ENCODE measurements around the gene AGPAT4.
"Not testable (repeated sequence)": the region's sequence is repeated elsewhere in the genome, so short reads cannot be mapped to it uniquely, and the experiment has no call there.

AGPAT4 gene

GRCh38 chr6:161188547-161189465 is 85.1 kb downstream of the AGPAT4 start:
- no peak overlapping the region for H3K4me3 ChIP-seq (replicated peaks in 1 of 2; ENCODE audit: low read depth in 2 of 2, low read length in 2 of 2)
- no peak for TF ChIP-seq CTCF (IDR thresholded peaks at IDR 0.05; ENCODE audit: low read depth, low read length)
- DNase-seq (ENCODE audit: low read depth in 2 of 2) = no peak

GRCh38 chr6:161186173-161186769 is 87.6 kb downstream of the AGPAT4 start:
- TF ChIP-seq CTCF (IDR thresholded peaks at IDR 0.05; ENCODE audit: low read depth, low read length) = no peak
- H3K4me3 ChIP-seq (replicated peaks in 1 of 2; ENCODE audit: low read depth in 2 of 2, low read length in 2 of 2) = no peak overlapping the region
- DNase-seq (ENCODE audit: low read depth in 2 of 2) = peak; percentile 63 to 88

- no peak for TF ChIP-seq CTCF (IDR thresholded peaks at IDR 0.05; ENCODE audit: low read depth, low read length)
- H3K4me3 ChIP-seq (replicated peaks in 1 of 2; ENCODE audit: low read depth in 2 of 2, low read length in 2 of 2) = no peak overlapping the region
- DNase-seq (ENCODE audit: low read depth in 2 of 2) = no peak
Measured at GRCh38 chr6:161181121-161181520, 92.7 kb downstream of the AGPAT4 start.

- H3K4me3 ChIP-seq (replicated peaks in 1 of 2; ENCODE audit: low read depth in 2 of 2, low read length in 2 of 2); DNase-seq (ENCODE audit: low read depth in 2 of 2): not testable (repeated sequence)
Measured at GRCh38 chr6:161178155-161178554, 95.7 kb downstream of the AGPAT4 start.

GRCh38 chr6:161176428-161176827 is 97.4 kb downstream of the AGPAT4 start:
- not testable (repeated sequence) for H3K4me3 ChIP-seq (replicated peaks in 1 of 2; ENCODE audit: low read depth in 2 of 2, low read length in 2 of 2); DNase-seq (ENCODE audit: low read depth in 2 of 2)

GRCh38 chr6:161172769-161173168 is 101.1 kb downstream of the AGPAT4 start:
- DNase-seq (ENCODE audit: low read depth in 2 of 2); H3K4me3 ChIP-seq (replicated peaks in 1 of 2; ENCODE audit: low read depth in 2 of 2, low read length in 2 of 2): not testable (repeated sequence)

- H3K4me3 ChIP-seq (replicated peaks in 1 of 2; ENCODE audit: low read depth in 2 of 2, low read length in 2 of 2) = no peak overlapping the region
- TF ChIP-seq CTCF (IDR thresholded peaks at IDR 0.05; ENCODE audit: low read depth, low read length) = no peak
- DNase-seq (ENCODE audit: low read depth in 2 of 2) = no peak
Measured at GRCh38 chr6:161171207-161171606, 102.7 kb downstream of the AGPAT4 start.

- no peak for TF ChIP-seq CTCF (IDR thresholded peaks at IDR 0.05; ENCODE audit: low read depth, low read length)
- peak; percentile 46 to 86 for DNase-seq (ENCODE audit: low read depth in 2 of 2)
- H3K4me3 ChIP-seq (replicated peaks in 1 of 2; ENCODE audit: low read depth in 2 of 2, low read length in 2 of 2) = no peak overlapping the region
Measured at GRCh38 chr6:161169696-161170095, 104.2 kb downstream of the AGPAT4 start.
